Panc1 (cell line): ENCODE results near the gene EMD.

ENCODE experiments used
- POLR2AphosphoS5 ChIP-seq: IDR thresholded peaks from 2 replicates; pipeline ENCODE4 v1.6.1; 2012; ENCODE audit warnings: mild to moderate bottlenecking, low read depth, low read length, moderate library complexity
- TF ChIP-seq, protein P1 (sequence below): fragments of 450-650 bp; IDR thresholded peaks from 2 replicates; pipeline ENCODE4 v1.5.1; 2017; ENCODE audit warnings: mild to moderate bottlenecking
- TF ChIP-seq, protein P2 (sequence below), 2 experiments: IDR thresholded peaks; 2 replicates each; pipeline ENCODE4 v1.6.1; 2011 to 2012; ENCODE audit warnings: low read depth in 2 of 2, control low read depth in 1 of 2, low read length in 1 of 2, mild to moderate bottlenecking in 1 of 2, moderate library complexity in 1 of 2; ENCODE audit not compliant: insufficient read depth in 1 of 2

DNA sequence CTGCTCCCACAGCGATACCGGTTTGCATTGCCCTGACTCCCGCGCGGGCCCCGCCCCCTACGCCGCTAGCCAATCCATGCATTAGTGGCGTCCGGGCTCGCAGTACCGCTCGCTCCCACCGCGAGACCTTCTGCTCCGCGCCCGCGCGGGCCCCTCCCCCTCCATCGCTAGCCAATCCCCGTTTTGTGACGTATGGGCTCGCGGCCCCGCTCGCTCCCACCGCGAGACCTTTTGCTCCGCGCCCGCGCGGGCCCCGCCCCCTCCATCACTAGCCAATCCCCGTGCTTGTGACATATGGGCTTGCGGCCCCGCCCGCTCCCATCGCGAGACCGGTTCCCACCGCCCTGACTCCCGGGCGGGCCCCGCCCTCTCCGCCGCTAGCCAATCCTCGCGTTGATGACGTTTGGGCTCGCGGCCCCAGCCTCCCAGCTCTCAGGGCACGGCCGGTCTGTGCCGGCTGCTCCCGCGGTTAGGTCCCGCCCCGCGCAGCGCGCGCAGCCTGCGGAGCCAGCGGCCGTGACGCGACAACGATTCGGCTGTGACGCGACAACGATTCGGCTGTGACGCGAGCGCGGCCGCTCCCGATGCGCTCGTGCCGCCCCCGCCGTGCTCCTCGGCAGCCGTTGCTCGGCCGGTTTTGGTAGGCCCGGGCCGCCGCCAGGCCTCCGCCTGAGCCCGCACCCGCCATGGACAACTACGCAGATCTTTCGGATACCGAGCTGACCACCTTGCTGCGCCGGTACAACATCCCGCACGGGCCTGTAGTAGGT is at the start of gene EMD:
- TF ChIP-seq, protein P1, sequence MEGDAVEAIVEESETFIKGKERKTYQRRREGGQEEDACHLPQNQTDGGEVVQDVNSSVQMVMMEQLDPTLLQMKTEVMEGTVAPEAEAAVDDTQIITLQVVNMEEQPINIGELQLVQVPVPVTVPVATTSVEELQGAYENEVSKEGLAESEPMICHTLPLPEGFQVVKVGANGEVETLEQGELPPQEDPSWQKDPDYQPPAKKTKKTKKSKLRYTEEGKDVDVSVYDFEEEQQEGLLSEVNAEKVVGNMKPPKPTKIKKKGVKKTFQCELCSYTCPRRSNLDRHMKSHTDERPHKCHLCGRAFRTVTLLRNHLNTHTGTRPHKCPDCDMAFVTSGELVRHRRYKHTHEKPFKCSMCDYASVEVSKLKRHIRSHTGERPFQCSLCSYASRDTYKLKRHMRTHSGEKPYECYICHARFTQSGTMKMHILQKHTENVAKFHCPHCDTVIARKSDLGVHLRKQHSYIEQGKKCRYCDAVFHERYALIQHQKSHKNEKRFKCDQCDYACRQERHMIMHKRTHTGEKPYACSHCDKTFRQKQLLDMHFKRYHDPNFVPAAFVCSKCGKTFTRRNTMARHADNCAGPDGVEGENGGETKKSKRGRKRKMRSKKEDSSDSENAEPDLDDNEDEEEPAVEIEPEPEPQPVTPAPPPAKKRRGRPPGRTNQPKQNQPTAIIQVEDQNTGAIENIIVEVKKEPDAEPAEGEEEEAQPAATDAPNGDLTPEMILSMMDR: no peak
- TF ChIP-seq, protein P2, sequence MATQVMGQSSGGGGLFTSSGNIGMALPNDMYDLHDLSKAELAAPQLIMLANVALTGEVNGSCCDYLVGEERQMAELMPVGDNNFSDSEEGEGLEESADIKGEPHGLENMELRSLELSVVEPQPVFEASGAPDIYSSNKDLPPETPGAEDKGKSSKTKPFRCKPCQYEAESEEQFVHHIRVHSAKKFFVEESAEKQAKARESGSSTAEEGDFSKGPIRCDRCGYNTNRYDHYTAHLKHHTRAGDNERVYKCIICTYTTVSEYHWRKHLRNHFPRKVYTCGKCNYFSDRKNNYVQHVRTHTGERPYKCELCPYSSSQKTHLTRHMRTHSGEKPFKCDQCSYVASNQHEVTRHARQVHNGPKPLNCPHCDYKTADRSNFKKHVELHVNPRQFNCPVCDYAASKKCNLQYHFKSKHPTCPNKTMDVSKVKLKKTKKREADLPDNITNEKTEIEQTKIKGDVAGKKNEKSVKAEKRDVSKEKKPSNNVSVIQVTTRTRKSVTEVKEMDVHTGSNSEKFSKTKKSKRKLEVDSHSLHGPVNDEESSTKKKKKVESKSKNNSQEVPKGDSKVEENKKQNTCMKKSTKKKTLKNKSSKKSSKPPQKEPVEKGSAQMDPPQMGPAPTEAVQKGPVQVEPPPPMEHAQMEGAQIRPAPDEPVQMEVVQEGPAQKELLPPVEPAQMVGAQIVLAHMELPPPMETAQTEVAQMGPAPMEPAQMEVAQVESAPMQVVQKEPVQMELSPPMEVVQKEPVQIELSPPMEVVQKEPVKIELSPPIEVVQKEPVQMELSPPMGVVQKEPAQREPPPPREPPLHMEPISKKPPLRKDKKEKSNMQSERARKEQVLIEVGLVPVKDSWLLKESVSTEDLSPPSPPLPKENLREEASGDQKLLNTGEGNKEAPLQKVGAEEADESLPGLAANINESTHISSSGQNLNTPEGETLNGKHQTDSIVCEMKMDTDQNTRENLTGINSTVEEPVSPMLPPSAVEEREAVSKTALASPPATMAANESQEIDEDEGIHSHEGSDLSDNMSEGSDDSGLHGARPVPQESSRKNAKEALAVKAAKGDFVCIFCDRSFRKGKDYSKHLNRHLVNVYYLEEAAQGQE (IDR thresholded peaks at IDR 0.05; ENCODE audit: insufficient read depth in 1 of 2, low read depth in 2 of 2, low read length in 1 of 2): no peak
- no peak; the same call in none of the 2 replicates for TF ChIP-seq POLR2AphosphoS5
